ENCODE data around the gene MAD1L1.

- no peak for TF ChIP-seq CTCF (IDR thresholded peaks at IDR 0.05; ENCODE audit: insufficient read depth, low read depth, low read length)
- TF ChIP-seq EZH2 (IDR thresholded peaks at IDR 0.05; ENCODE audit: insufficient read depth, low read length), result no peak
Measured at GRCh38 chr7:1977876-1978441, 254.8 kb downstream of the MAD1L1 start.
